Measurements from ENCODE around the gene CDK5RAP1. TPM values are rescaled to one million over a fixed set of nuclear protein-coding genes. Genes with fewer than 3 reads are reported as not detected.

Gene CDK5RAP1
- total RNA-seq, 1 donor from 2014 or later, result 26.6 TPM

DNA sequence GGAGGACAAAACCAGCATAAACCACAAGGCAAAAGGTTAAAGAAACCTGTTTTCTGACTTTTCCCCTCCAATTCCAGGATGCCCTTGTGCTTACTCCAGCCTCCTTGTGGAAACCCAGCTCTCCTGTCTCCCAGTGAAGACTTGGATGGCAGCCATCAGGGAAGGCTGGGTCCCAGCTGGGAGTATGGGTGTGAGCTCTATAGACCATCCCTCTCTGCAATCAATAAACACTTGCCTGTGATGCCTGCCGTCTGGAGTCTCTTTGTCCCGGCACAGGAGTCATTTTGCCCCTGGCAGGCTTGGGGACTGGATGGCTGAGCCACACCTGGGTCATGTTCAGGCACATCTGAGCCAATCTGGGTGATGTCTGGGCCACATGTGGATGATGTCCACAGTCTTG, 91.7 kb downstream of the CDK5RAP1 start:
- no peak overlapping the region for H3K4me3 ChIP-seq
- H3K4me1 ChIP-seq, result no peaks in the 10 kb centered on the region
- TF ChIP-seq, protein P1, sequence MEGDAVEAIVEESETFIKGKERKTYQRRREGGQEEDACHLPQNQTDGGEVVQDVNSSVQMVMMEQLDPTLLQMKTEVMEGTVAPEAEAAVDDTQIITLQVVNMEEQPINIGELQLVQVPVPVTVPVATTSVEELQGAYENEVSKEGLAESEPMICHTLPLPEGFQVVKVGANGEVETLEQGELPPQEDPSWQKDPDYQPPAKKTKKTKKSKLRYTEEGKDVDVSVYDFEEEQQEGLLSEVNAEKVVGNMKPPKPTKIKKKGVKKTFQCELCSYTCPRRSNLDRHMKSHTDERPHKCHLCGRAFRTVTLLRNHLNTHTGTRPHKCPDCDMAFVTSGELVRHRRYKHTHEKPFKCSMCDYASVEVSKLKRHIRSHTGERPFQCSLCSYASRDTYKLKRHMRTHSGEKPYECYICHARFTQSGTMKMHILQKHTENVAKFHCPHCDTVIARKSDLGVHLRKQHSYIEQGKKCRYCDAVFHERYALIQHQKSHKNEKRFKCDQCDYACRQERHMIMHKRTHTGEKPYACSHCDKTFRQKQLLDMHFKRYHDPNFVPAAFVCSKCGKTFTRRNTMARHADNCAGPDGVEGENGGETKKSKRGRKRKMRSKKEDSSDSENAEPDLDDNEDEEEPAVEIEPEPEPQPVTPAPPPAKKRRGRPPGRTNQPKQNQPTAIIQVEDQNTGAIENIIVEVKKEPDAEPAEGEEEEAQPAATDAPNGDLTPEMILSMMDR (IDR thresholded peaks at IDR 0.05), result no peak
- no peak overlapping the region for H3K27ac ChIP-seq
- H3K27me3 ChIP-seq, result no peaks in the 10 kb centered on the region
- ATAC-seq (no peak), DNase-seq (no peak)
- intact Hi-C loops (cut with DNase I), result loop anchor here (10.0 kb wide), 1 partner anchor 405 kb away; no protein-coding TSS in a partner anchor
- H3K36me3 ChIP-seq, result no peaks in the 10 kb centered on the region
- H3K9me3 ChIP-seq, result no peaks in the 10 kb centered on the region

Other genes with a start within 250 kb of the CDK5RAP1 start
- not detected for gene BPIFA2, start 233.4 kb downstream of the CDK5RAP1 start, total RNA-seq
- not detected for gene BPIFA3, start 184.2 kb downstream of the CDK5RAP1 start, total RNA-seq
- gene BPIFA1, start 165.5 kb downstream of the CDK5RAP1 start, total RNA-seq, result not detected
- 0.67 TPM for gene BPIFB1, start 118.3 kb downstream of the CDK5RAP1 start, total RNA-seq
- 8.6 TPM for gene SNTA1, start 42.2 kb upstream of the CDK5RAP1 start, total RNA-seq
- 15.7 TPM for gene CBFA2T2, start 88.6 kb upstream of the CDK5RAP1 start, total RNA-seq

All from upper lobe of right lung (tissue), 1 donor.